Measurements from ENCODE around the gene HDAC4.

The HDAC4 gene

DNA sequence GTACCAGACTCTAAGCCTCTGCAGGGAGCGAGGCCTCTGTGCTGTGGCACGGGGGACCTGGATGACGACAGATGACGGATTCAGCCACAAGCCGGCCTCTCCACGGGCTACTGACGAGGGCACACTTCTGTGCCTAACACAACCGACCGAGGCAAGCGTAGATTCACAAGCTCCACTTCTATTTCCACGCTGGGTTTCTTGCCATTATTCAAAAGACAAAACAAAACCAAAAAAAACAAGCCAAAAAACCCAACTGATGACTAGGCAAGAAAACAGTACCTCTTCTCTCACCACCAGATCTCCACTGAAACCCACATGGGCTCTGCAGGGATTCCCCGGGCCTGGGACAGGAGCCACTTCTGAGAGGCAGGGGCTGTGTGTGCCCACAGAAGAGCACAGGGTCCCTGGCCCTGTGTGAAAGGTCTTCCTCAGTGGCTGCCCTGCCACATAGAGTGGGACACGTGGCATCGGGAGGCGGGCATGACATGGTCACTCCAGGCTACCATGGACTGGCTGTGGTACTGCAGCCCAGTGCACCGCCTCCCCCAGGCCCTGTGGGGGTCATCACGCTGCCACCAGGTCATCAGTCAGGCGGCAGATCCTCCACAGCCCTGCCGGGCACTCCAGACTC is 254.7 kb downstream of the HDAC4 start:
- TF ChIP-seq, protein P1, sequence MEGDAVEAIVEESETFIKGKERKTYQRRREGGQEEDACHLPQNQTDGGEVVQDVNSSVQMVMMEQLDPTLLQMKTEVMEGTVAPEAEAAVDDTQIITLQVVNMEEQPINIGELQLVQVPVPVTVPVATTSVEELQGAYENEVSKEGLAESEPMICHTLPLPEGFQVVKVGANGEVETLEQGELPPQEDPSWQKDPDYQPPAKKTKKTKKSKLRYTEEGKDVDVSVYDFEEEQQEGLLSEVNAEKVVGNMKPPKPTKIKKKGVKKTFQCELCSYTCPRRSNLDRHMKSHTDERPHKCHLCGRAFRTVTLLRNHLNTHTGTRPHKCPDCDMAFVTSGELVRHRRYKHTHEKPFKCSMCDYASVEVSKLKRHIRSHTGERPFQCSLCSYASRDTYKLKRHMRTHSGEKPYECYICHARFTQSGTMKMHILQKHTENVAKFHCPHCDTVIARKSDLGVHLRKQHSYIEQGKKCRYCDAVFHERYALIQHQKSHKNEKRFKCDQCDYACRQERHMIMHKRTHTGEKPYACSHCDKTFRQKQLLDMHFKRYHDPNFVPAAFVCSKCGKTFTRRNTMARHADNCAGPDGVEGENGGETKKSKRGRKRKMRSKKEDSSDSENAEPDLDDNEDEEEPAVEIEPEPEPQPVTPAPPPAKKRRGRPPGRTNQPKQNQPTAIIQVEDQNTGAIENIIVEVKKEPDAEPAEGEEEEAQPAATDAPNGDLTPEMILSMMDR (conservative IDR thresholded peaks at IDR 0.05; ENCODE audit: control insufficient read depth, insufficient read depth, low read depth, low read length): no peak
- no peak for DNase-seq (ENCODE audit: low read depth)

DNA sequence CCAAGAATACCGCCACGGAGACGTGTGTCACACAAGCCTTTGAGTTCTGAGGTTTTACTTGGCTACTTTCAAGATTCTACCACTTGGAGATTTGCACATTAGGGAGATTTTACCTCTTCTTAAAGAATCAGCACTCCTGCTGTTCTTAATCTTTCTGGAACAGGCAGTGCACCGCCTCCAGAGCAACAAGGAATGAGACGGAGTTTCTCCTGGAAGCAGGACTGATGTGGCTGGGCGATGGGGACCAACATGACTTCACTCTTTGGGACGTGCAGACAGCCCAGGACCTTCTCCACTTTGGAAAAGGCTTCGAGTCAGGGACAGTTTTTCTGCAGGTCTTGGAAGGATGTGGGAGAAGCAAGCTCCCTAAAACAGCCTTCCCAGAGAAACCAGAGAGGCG is 255.2 kb downstream of the HDAC4 start:
- TF ChIP-seq, protein P1 (conservative IDR thresholded peaks at IDR 0.05; ENCODE audit: control insufficient read depth, insufficient read depth, low read depth, low read length): no peak
- DNase-seq (ENCODE audit: low read depth): no peak

More for the DNA sequence above, 254.7 kb downstream of the HDAC4 start:
- H3K4me3 ChIP-seq (ENCODE audit: control insufficient read depth, low read depth, low read length): no peak overlapping the region

GRCh38 chr2:239145106-239145505 is 255.7 kb downstream of the HDAC4 start:
- H3K4me3 ChIP-seq (ENCODE audit: control insufficient read depth, low read depth, low read length): no peak overlapping the region
- no peak for DNase-seq (ENCODE audit: low read depth)
- TF ChIP-seq, protein P1 (conservative IDR thresholded peaks at IDR 0.05; ENCODE audit: control insufficient read depth, insufficient read depth, low read depth, low read length): no peak

More for the DNA sequence above, 255.2 kb downstream of the HDAC4 start:
- no peak overlapping the region for H3K4me3 ChIP-seq (ENCODE audit: control insufficient read depth, low read depth, low read length)

DNA sequence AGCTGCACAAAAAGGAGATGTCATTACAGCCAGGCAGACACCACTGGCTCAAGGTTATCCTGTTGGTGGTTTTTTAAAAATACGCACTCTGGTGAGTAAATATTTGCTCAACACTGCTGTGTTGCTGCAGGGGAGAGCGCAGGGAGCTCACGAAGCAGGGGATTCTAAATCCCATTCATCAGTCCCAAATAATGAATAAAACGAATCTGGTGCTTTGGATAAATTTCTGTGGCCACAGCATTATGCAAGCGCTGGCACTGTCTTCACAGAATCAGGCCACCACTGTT is 256.2 kb downstream of the HDAC4 start:
- TF ChIP-seq, protein P1 (conservative IDR thresholded peaks at IDR 0.05; ENCODE audit: control insufficient read depth, insufficient read depth, low read depth, low read length): no peak
- no peak for DNase-seq (ENCODE audit: low read depth)

DNA sequence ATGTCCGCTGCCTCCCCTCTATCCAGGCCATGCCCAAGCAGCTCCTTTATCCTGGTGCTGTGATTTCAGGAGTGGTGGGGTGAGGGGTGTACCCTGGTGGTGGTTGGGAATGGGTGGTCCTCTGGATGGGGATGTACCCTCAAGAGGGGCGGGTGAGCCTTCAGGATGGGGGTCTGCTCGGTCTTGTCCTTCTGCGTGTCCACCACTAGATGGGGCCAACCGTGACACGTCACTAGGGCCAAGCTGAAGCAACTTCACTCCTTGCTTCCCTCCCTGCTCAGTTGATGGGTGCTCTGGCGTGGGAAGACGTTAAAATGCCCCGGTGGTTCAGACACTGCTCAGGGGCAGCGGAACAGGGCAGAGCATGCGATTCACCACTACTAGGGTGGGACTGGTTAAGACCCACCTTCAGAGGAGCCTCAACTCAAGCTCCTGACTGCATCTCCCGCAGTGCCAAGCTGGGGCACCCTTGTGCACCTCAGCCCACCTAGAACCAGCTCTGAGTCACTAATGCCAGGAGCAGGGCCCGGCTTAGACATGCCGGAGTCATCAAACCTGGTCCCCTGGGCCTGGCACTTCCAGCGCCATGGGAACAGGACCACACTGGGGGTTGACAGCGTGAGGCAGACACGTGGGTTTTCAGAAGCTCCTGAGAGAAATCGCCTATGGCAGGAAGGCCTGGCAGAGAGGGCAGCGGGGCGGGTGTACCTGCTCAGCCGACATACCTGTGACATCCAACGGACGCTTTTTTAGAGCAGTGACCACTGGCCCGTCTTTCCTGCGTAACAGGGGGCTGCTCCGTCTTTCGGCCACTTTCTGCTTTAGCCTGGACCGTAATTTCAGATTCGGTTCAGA is 256.7 kb downstream of the HDAC4 start:
- TF ChIP-seq, protein P1 (conservative IDR thresholded peaks at IDR 0.05; ENCODE audit: control insufficient read depth, insufficient read depth, low read depth, low read length): peak; percentile 68
- H3K4me3 ChIP-seq (ENCODE audit: control insufficient read depth, low read depth, low read length): no peak overlapping the region
- peak; percentile 61 for DNase-seq (ENCODE audit: low read depth)

More for the DNA sequence above, 256.2 kb downstream of the HDAC4 start:
- no peak overlapping the region for H3K4me3 ChIP-seq (ENCODE audit: control insufficient read depth, low read depth, low read length)

GRCh38 chr2:239142806-239143205 is 258.0 kb downstream of the HDAC4 start:
- peak; percentile 47 for DNase-seq (ENCODE audit: low read depth)
- TF ChIP-seq, protein P1 (conservative IDR thresholded peaks at IDR 0.05; ENCODE audit: control insufficient read depth, insufficient read depth, low read depth, low read length): no peak
- no peak overlapping the region for H3K4me3 ChIP-seq (ENCODE audit: control insufficient read depth, low read depth, low read length)

Measured in fibroblast of mammary gland (primary cell).